Stomach (tissue), 4 donors: ENCODE results near the gene ATG10.

ENCODE experiments used
- EP300 ChIP-seq: sonication (generic); formaldehyde crosslinking; IDR thresholded peaks from one replicate; pipeline ENCODE4 v1.6.1; 2017; ENCODE audit warnings: antibody characterized with exemption
- POLR2A ChIP-seq, 4 donors: fragments of 450-650 bp; IDR thresholded peaks; one replicate each; pipeline ENCODE4 v1.6.1; 2016; ENCODE audit warnings: antibody characterized with exemption in 4 of 4, control low read depth in 2 of 4, mild to moderate bottlenecking in 1 of 4, moderate library complexity in 1 of 4
- POLR2AphosphoS5 ChIP-seq, 3 donors: sonication (generic); formaldehyde crosslinking; IDR thresholded peaks; one replicate each; pipeline ENCODE4 v1.6.1; 2016; ENCODE audit warnings: antibody characterized with exemption in 3 of 3
- TF ChIP-seq, protein P1 (sequence below), 7 experiments: fragments of 450-650 bp in 4 of 7; fragments of 200-600 bp in 3 of 7; sonication (generic) in 3 of 7; IDR thresholded peaks; one replicate each; pipeline ENCODE4 v1.5.1; 2016 to 2019; ENCODE audit warnings: antibody characterized with exemption in 7 of 7, control low read depth in 2 of 7, mild to moderate bottlenecking in 1 of 7

- TF ChIP-seq POLR2AphosphoS5 (IDR thresholded peaks at IDR 0.05) (no peak), POLR2A (IDR thresholded peaks at IDR 0.05) (no peak), EP300 (no peak)
- TF ChIP-seq, protein P1, sequence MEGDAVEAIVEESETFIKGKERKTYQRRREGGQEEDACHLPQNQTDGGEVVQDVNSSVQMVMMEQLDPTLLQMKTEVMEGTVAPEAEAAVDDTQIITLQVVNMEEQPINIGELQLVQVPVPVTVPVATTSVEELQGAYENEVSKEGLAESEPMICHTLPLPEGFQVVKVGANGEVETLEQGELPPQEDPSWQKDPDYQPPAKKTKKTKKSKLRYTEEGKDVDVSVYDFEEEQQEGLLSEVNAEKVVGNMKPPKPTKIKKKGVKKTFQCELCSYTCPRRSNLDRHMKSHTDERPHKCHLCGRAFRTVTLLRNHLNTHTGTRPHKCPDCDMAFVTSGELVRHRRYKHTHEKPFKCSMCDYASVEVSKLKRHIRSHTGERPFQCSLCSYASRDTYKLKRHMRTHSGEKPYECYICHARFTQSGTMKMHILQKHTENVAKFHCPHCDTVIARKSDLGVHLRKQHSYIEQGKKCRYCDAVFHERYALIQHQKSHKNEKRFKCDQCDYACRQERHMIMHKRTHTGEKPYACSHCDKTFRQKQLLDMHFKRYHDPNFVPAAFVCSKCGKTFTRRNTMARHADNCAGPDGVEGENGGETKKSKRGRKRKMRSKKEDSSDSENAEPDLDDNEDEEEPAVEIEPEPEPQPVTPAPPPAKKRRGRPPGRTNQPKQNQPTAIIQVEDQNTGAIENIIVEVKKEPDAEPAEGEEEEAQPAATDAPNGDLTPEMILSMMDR (IDR thresholded peaks at IDR 0.05) = no peak
These were observed 85.2 kb downstream of the ATG10 start for GRCh38 chr5:82057051-82057450.
